IPS-NIHi7 (cell line): ENCODE data around the gene ZMIZ2.
"Not testable (repeated sequence)": the region's sequence is repeated elsewhere in the genome, so short reads cannot be mapped to it uniquely, and the experiment has no call there.

Source experiments
- DNase-seq: peaks from one replicate; pipeline ENCODE4 v3.0.0; 2012; ENCODE audit warnings: mixed read lengths; ENCODE audit errors: extremely low spot score

ZMIZ2 gene

GRCh38 chr7:44802418-44803025 lies 53.9 kb downstream of the ZMIZ2 start:
- DNase-seq = no peak

GRCh38 chr7:44803828-44804519 lies 55.3 kb downstream of the ZMIZ2 start:
- DNase-seq = not testable (repeated sequence)

GRCh38 chr7:44805950-44806349 lies 57.3 kb downstream of the ZMIZ2 start:
- DNase-seq = no peak

GRCh38 chr7:44808914-44809393 lies 60.3 kb downstream of the ZMIZ2 start:
- DNase-seq = no peak

GRCh38 chr7:44811093-44811492 lies 62.4 kb downstream of the ZMIZ2 start:
- no peak for DNase-seq

- DNase-seq = no peak
These were observed 62.9 kb downstream of the ZMIZ2 start for GRCh38 chr7:44811571-44811970.

GRCh38 chr7:44814919-44815318 lies 66.3 kb downstream of the ZMIZ2 start:
- DNase-seq = no peak

- peak; percentile 26 for DNase-seq
These were observed 70.6 kb downstream of the ZMIZ2 start for GRCh38 chr7:44819292-44819691.
